Mesendoderm (in vitro differentiated cells): ENCODE results near the gene ZBTB26. TPM values are rescaled to one million over a fixed set of nuclear protein-coding genes. Genes with fewer than 3 reads are reported as not detected.

Experiments
- DNase-seq: peaks from one replicate; pipeline ENCODE4 v3.0.0; 2013
- H2AK5ac ChIP-seq: 2 replicates; pipeline ENCODE4 v1.6.1; 2013; ENCODE audit warnings: low read length, inconsistent platforms
- H2BK120ac ChIP-seq: 2 replicates; pipeline ENCODE4 v1.6.1; 2013; ENCODE audit warnings: low read depth, mild to moderate bottlenecking, low read length, moderate library complexity, mixed read lengths
- H2BK15ac ChIP-seq: replicated peaks from 2 replicates; pipeline ENCODE4 v1.6.1; 2013; ENCODE audit warnings: low read depth, mild to moderate bottlenecking, moderate library complexity
- H2BK5ac ChIP-seq: 2 replicates; pipeline ENCODE4 v1.6.1; 2013; ENCODE audit warnings: low read length, inconsistent platforms
- H3K18ac ChIP-seq: 2 replicates; pipeline ENCODE4 v1.6.1; 2013; ENCODE audit warnings: mild to moderate bottlenecking, low read length, mixed read lengths
- H3K23ac ChIP-seq: one replicate; pipeline ENCODE4 v1.6.1; 2013; ENCODE audit warnings: low read length
- H3K27ac ChIP-seq: 2 replicates; pipeline ENCODE4 v1.5.1; 2013; ENCODE audit warnings: low read depth, mild to moderate bottlenecking, inconsistent platforms, low read length, moderate library complexity
- H3K27me3 ChIP-seq: 2 replicates; pipeline ENCODE4 v1.6.1; 2013; ENCODE audit warnings: low read length, control low read depth, mild to moderate bottlenecking, inconsistent platforms; ENCODE audit not compliant: insufficient read depth, poor library complexity
- H3K36me3 ChIP-seq: 2 replicates; pipeline ENCODE4 v1.6.1; 2013; ENCODE audit warnings: low read length, inconsistent platforms; ENCODE audit not compliant: control insufficient read depth, insufficient read depth
- H3K4ac ChIP-seq: one replicate; pipeline ENCODE4 v1.6.1; 2013; ENCODE audit warnings: low read depth, mild to moderate bottlenecking, low read length, moderate library complexity
- H3K4me1 ChIP-seq: 2 replicates; pipeline ENCODE4 v1.6.1; 2013; ENCODE audit warnings: low read depth, low read length, inconsistent platforms; ENCODE audit not compliant: control insufficient read depth
- H3K4me2 ChIP-seq: 2 replicates; pipeline ENCODE4 v1.6.1; 2013; ENCODE audit warnings: low read length
- H3K4me3 ChIP-seq: 2 replicates; pipeline ENCODE4 v1.5.1; 2013; ENCODE audit warnings: mild to moderate bottlenecking, low read length
- H3K56ac ChIP-seq: one replicate; pipeline ENCODE4 v1.6.1; 2013; ENCODE audit warnings: low read length
- H3K79me1 ChIP-seq: 2 replicates; pipeline ENCODE4 v1.6.1; 2013; ENCODE audit warnings: low read length, inconsistent platforms
- H3K79me2 ChIP-seq: 2 replicates; pipeline ENCODE4 v1.6.1; 2013; ENCODE audit warnings: mild to moderate bottlenecking, low read length; ENCODE audit not compliant: control insufficient read depth, insufficient read depth
- H3K9ac ChIP-seq: 2 replicates; pipeline ENCODE4 v1.6.1; 2013; ENCODE audit warnings: low read length, inconsistent platforms
- H4K5ac ChIP-seq: one replicate; pipeline ENCODE4 v1.6.1; 2013; ENCODE audit warnings: low read length
- H4K8ac ChIP-seq: one replicate; pipeline ENCODE4 v1.6.1; 2013; ENCODE audit warnings: low read depth, mild to moderate bottlenecking, control low read depth, low read length, moderate library complexity
- WGBS: extraction: QIAGEN DNeasy Blood & Tissue Kit; methylation state at CpG from one replicate; pipeline ENCODE4 v1.1.7; 2013; ENCODE audit warnings: low lambda C conversion rate, missing lambda C conversion rate; ENCODE audit not compliant: insufficient coverage; ENCODE audit errors: extremely low coverage; 5-methylcytosine and 5-hydroxymethylcytosine counted together
- polyA plus RNA-seq, 2 experiments: library from polyadenylated mRNA; stranded (reverse); fragments of 200-250 nt; gene quantifications; one replicate each; pipeline ENCODE4 v1.2.3, GENCODE V29; 2013

The ZBTB26 gene, protein sequence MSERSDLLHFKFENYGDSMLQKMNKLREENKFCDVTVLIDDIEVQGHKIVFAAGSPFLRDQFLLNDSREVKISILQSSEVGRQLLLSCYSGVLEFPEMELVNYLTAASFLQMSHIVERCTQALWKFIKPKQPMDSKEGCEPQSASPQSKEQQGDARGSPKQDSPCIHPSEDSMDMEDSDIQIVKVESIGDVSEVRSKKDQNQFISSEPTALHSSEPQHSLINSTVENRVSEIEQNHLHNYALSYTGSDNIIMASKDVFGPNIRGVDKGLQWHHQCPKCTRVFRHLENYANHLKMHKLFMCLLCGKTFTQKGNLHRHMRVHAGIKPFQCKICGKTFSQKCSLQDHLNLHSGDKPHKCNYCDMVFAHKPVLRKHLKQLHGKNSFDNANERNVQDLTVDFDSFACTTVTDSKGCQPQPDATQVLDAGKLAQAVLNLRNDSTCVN
- polyA plus RNA-seq (2013, experiment 1 of 2) = 3.9 TPM
- polyA plus RNA-seq (2013, experiment 2 of 2) = 3.5 TPM

DNA sequence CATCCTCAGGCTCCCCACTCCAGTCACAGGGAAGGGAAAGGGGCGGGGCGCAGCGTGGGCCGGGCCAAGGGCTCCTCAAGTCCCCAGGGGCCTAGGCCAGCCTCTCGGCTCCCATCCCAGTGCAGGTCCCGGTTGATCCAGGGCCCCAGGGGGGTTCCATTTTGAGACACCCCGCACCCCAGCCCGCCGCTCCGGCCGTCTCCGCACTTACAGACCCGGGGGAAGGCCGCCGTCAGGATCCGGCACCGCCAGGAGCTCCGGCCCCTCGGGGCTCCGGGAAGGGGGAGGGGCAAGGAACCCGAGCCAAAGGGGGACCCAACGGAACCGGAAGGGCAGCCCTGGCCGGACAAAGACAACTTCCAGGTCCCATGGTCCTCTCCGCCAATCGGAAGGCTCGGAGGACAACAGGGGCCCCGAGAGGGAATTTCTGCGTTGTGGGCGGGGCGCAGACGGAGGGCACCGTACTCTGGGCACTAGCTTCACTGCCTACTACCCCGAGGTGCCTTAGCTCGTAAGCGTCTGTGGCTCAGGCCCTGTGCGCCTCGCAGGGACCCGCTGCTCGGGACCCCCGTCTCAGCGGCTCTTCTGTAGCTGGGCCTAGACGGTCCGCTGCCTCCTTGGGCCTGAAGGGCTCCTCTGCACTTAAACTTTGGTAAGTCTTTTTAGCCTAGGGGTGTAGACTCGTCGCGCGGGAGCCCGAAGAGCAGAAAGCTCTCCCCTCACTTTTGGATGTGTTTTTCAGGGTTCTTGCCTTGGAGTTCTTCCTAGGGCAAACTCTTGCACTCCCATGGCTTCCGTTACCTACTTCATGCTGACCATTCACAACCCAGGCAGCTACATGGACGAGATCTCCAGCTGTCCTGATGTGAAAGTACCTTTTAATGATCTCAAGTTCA lies at the start of gene ZBTB26:
Gene ZBTB26 (minus strand): TSS at position 287 of the 896 bp plus-strand sequence. CDS start 11,578 bp downstream, outside the sequence.
- Histone ChIP-seq H3K27ac (peak within 1 kb of the TSS; percentile 64), H3K56ac (peak within 1 kb of the TSS; percentile 90), H3K36me3 (peaks cover 1% of the 10 kb centered on the region), H2AK5ac (no peak within 1 kb of the TSS), H3K18ac (peak within 1 kb of the TSS; percentile 96), H3K4me2 (peak within 1 kb of the TSS; percentile 60), H2BK120ac (no peak within 1 kb of the TSS), H2BK15ac (no peak within 1 kb of the TSS), H2BK5ac (no peak within 1 kb of the TSS), H3K9ac (peak within 1 kb of the TSS; percentile 78), H3K4me1 (peaks cover 4% of the 10 kb centered on the region), H4K8ac (peak within 1 kb of the TSS; percentile 78), H3K23ac (no peak within 1 kb of the TSS), H4K5ac (no peak within 1 kb of the TSS), H3K4ac (peak within 1 kb of the TSS; percentile 92), H3K27me3 (no peaks in the 10 kb centered on the region), H3K79me1 (peaks cover 17% of the 10 kb centered on the region), H3K4me3 (peak within 1 kb of the TSS; percentile 79), H3K79me2 (peaks cover 45% of the 10 kb centered on the region)
- no CpG with 5 or more reads among the region's 51 CpGs for WGBS
- DNase-seq = peak; percentile 98

DNA sequence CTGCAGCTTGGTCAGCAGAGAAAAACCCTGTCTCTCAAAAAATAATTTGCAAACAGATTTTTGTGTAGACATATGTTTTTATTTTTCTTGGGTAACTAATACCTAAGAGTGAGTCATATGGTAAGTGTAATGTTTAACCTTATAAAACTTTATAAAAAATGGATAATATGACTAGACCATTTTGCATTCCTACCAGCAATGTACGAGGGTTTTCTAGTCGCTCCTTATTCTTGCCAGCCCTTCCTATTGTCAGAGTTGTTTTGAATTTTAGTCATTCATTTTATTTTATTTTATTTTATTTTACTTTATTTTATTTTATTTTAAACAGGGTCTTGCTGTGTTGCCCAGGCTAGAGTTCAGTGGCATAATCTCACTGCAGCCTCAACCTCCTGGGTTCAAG lies 47.3 kb upstream of the ZBTB26 start:
- H3K4me1 ChIP-seq = no peaks in the 10 kb centered on the region
- no peaks in the 10 kb centered on the region for H3K27me3 ChIP-seq
- no CpG with 5 or more reads among the region's 2 CpGs for WGBS
- no peak overlapping the region for H2AK5ac ChIP-seq
- no peak overlapping the region for H4K8ac ChIP-seq
- H3K18ac ChIP-seq = no peak overlapping the region
- no peak for DNase-seq
- no peak overlapping the region for H2BK120ac ChIP-seq
- H3K79me1 ChIP-seq = peaks cover 2% of the 10 kb centered on the region
- no peak overlapping the region for H3K56ac ChIP-seq
- H3K27ac ChIP-seq = no peak overlapping the region
- no peak overlapping the region for H3K4me3 ChIP-seq
- no peaks in the 10 kb centered on the region for H3K36me3 ChIP-seq
- H3K4me2 ChIP-seq = no peak overlapping the region
- H3K79me2 ChIP-seq = peaks cover 2% of the 10 kb centered on the region
- no peak overlapping the region for H2BK5ac ChIP-seq
- no peak overlapping the region for H3K9ac ChIP-seq
- H4K5ac ChIP-seq = no peak overlapping the region
- H2BK15ac ChIP-seq = no peak overlapping the region
- no peak overlapping the region for H3K4ac ChIP-seq
- H3K23ac ChIP-seq = no peak overlapping the region

DNA sequence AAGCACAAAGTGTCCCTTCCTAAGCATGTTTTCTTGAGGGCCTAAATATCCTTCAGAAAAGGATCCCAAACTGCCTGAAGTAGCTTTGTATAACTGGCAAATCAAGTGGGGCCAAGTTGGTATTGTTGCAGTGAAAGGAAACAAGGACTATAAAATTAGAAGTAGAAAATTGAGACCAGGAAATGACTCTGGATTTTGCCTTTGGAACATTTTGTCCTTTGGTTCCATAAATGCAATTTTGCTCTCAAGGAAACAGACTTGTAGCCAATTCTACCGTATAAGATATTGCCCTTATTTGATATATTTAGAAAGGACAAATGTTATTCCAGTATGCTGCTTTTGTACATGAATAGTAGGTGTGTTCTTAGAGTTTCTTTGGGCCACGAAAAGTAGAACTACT lies 43.9 kb upstream of the ZBTB26 start:
- H2BK5ac ChIP-seq = no peak overlapping the region
- H3K27me3 ChIP-seq = no peaks in the 10 kb centered on the region
- H3K4me3 ChIP-seq = no peak overlapping the region
- H3K56ac ChIP-seq = no peak overlapping the region
- no peak overlapping the region for H3K23ac ChIP-seq
- no peak overlapping the region for H2AK5ac ChIP-seq
- H3K9ac ChIP-seq = no peak overlapping the region
- no peak overlapping the region for H4K8ac ChIP-seq
- no peak overlapping the region for H3K27ac ChIP-seq
- no CpG with 5 or more reads among the region's 2 CpGs for WGBS
- no peak overlapping the region for H3K18ac ChIP-seq
- no peak overlapping the region for H4K5ac ChIP-seq
- H3K79me2 ChIP-seq = peaks cover under 1% of the 10 kb centered on the region
- no peak overlapping the region for H2BK120ac ChIP-seq
- no peak overlapping the region for H2BK15ac ChIP-seq
- no peak overlapping the region for H3K4ac ChIP-seq
- no peak for DNase-seq
- H3K36me3 ChIP-seq = no peaks in the 10 kb centered on the region
- H3K4me1 ChIP-seq = no peaks in the 10 kb centered on the region
- H3K79me1 ChIP-seq = peaks cover under 1% of the 10 kb centered on the region
- H3K4me2 ChIP-seq = no peak overlapping the region

DNA sequence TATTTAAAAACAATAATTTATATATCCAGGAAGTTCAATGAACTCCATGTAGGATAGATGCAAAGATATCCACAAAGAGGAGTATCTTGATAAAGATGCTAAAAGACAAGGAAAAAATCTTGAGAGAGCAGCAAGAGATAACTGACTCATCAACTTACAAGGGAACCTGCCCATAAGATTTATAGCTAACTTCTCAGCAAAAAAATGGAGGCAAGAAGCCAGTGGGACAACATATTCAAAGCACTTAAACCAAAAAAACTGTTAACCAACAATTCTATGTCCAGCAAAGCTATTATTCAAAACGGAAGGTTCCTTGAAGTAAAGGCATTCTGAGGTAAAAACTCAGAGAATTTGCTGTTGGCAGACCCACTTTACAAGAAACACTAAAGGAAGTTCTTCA lies 29.8 kb upstream of the ZBTB26 start:
- no peak overlapping the region for H3K23ac ChIP-seq

DNA sequence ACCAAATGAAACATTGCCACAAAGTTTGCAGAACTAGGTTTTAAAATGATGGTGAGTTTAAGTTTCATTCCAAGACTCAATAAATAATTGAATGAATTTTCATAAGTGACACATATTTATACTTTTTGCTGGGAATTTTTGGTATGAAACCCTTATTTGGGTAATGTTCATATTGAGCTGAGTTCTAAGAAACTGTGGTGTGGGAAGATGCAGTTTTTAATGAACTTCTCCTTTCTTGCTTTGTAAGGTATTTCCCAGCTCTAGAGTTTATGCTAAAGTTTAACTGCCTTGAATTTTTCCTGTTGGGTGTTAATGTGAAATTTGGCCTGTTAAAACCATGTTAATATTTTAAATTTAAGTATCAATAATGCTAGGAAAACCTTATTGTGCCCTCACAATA lies 24.6 kb upstream of the ZBTB26 start:
- no peak overlapping the region for H2BK120ac ChIP-seq
- no peak overlapping the region for H2AK5ac ChIP-seq

More for the DNA sequence above, 29.8 kb upstream of the ZBTB26 start:
- no peaks in the 10 kb centered on the region for H3K4me1 ChIP-seq
- H2BK120ac ChIP-seq = no peak overlapping the region
- no peak for DNase-seq
- no peak overlapping the region for H2BK5ac ChIP-seq
- no peak overlapping the region for H2AK5ac ChIP-seq
- H3K18ac ChIP-seq = no peak overlapping the region
- H2BK15ac ChIP-seq = no peak overlapping the region
- H3K4me3 ChIP-seq = no peak overlapping the region
- H3K9ac ChIP-seq = no peak overlapping the region
- no peaks in the 10 kb centered on the region for H3K79me1 ChIP-seq
- no peak overlapping the region for H4K5ac ChIP-seq
- no peak overlapping the region for H3K4ac ChIP-seq
- WGBS = no CpG with 5 or more reads among the region's 1 CpG
- no peaks in the 10 kb centered on the region for H3K79me2 ChIP-seq
- H4K8ac ChIP-seq = no peak overlapping the region
- H3K36me3 ChIP-seq = no peaks in the 10 kb centered on the region
- H3K4me2 ChIP-seq = no peak overlapping the region
- H3K27ac ChIP-seq = no peak overlapping the region
- H3K27me3 ChIP-seq = no peaks in the 10 kb centered on the region
- no peak overlapping the region for H3K56ac ChIP-seq

More for the DNA sequence above, 24.6 kb upstream of the ZBTB26 start:
- no peaks in the 10 kb centered on the region for H3K4me1 ChIP-seq
- no peak overlapping the region for H3K56ac ChIP-seq
- H3K36me3 ChIP-seq = no peaks in the 10 kb centered on the region
- H3K4me3 ChIP-seq = no peak overlapping the region
- H3K18ac ChIP-seq = no peak overlapping the region
- H3K9ac ChIP-seq = no peak overlapping the region
- no peak overlapping the region for H3K27ac ChIP-seq
- H3K23ac ChIP-seq = no peak overlapping the region
- no peak overlapping the region for H4K8ac ChIP-seq
- no peak for DNase-seq
- peaks cover 3% of the 10 kb centered on the region for H3K79me1 ChIP-seq
- H2BK5ac ChIP-seq = no peak overlapping the region
- peaks cover 19% of the 10 kb centered on the region for H3K79me2 ChIP-seq
- no peaks in the 10 kb centered on the region for H3K27me3 ChIP-seq
- H2BK15ac ChIP-seq = no peak overlapping the region
- H3K4ac ChIP-seq = no peak overlapping the region
- H3K4me2 ChIP-seq = no peak overlapping the region
- no peak overlapping the region for H4K5ac ChIP-seq
